GM19467 (cell line): ENCODE results near the gene CNTNAP2.

ENCODE experiments used
- ATAC-seq: cut with Tn5 transposase; IDR thresholded peaks from one replicate; pipeline ENCODE4 v1.9.1; 2021; ENCODE audit warnings: mild to moderate bottlenecking, moderate library complexity; ENCODE audit not compliant: unreplicated experiment

The CNTNAP2 gene

DNA sequence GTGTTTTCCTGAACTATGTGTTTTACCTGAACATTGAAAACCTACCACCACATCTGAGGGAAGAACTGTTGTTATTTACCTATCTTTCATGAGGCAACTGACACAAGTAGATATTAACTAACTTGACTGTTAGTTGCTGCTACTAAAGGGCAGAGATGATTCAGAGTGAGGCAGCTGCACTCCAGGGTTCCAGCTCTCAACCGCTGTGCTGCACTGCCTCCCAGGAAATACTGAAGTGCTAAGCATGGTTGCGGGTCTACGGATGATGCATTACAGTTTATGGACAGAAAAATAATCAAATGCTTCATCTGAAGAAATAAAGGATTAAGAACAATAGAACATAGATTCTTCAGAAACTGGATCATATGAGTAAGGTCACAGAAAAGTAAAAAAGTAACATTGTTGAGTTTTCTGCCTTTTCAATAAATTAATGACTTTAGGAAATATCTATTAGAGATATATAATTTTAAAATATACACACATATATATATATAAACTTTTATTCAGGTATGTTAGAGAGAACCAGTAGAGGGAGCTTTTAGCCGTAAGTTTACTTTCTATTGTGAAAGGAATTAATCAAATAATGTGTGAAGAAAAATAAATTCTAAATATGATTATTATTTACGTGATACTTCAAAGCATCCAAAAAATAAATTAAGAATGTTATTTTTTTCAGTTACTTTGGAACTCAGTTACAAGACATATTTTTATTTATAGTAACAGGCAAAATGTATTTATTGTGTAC, 620.0 kb downstream of the CNTNAP2 start:
- no peak for ATAC-seq

DNA sequence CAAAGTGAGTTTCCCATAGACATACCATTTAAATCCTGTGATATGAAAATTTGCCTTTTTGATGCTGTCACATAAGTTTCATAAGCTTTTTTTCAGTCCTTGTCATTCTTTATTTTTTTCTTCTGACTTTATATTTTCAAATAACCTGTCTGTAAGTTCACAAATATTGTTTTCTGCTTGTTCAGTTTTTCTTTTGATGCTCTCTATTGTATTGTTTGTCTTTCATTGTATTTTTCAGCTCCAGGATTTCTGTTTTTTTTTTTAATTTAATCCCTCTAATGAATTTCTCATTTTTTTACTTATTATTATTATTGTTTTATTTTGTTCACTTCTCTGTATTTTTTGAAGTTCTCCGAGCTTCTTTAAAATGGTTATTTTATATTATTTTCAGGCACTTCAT, 623.4 kb downstream of the CNTNAP2 start:
- ATAC-seq: no peak

DNA sequence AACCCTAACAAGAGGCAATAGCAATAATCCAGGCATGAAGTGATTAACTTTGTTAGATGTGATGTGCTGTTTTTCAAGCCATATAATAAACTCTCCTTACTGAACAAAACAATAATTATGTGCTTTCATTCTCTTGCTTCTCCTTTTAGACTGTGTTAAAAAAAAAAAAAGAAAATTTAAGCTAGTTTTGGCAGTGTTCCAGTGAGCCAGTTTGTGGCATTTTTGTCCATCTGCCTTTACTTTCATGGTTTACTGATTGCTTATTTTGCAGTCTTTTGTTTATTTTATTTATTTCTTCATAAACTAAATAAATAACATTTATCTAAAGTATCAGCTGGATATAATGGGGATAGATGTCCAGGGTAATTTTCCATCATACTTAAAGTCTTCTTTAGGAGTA, 625.3 kb downstream of the CNTNAP2 start:
- ATAC-seq: no peak

DNA sequence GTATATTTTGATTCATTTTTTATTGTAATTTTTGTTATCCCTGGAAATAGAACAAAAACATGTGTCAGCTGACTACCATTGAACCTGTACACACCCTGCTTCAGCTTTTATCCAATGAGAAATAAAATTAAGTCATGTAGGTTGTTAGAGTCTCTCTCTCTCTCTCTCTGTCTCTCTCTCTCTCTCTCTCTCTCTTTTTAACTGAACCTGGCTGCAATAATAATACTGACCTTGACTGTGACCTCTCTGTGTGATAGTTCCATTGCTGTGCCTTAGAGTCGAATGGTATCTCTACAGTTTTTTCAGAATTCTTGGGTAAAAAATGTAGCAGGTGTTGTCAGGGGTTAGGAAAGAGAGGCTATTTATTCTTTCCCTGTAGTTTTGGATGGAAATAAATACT, 637.8 kb downstream of the CNTNAP2 start:
- ATAC-seq: no peak

- ATAC-seq: no peak
Observed at GRCh38 chr7:146755585-146755984, 639.0 kb downstream of the CNTNAP2 start.

GRCh38 chr7:146764458-146764857, 647.9 kb downstream of the CNTNAP2 start:
- ATAC-seq: no peak

- no peak for ATAC-seq
Observed at GRCh38 chr7:146768957-146769356, 652.4 kb downstream of the CNTNAP2 start.

DNA sequence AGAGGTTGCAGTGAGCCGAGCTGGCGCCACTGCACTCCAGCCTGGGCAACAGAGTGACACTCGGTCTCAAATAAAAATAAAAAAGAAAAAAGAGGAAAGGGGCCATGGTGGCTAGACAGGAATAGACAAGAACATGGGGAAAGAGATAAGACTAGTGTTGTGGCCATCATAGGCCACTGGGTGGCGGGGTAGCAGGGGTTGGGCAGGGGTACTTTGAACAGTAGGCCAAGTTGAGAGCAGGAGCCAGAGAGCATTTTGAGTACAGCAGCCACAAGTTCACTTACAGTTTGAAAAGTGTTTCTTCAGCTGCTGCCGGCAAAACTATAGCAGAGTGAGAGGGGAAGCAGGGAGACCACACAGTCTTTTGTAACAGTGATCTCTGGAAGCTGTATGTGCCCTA, 656.0 kb downstream of the CNTNAP2 start:
- no peak for ATAC-seq

DNA sequence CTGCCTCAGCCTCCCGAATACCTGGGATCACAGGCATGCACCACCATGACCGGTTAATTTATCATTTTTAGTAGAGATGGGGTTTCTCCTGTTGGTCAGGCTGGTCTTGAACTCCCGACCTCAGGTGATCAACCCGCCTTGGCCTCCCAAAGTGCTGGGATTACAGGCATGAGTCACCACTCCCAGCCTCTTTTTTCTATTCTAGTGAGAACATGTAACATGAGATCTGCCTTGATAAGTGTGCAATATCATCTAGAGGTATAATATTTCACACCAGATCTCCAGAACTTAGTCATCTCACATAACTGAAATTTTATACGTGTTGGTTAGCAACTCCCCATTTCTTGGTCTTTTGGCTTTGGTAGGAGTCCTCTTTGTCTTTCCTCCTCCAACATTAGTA, 656.9 kb downstream of the CNTNAP2 start:
- ATAC-seq: no peak

DNA sequence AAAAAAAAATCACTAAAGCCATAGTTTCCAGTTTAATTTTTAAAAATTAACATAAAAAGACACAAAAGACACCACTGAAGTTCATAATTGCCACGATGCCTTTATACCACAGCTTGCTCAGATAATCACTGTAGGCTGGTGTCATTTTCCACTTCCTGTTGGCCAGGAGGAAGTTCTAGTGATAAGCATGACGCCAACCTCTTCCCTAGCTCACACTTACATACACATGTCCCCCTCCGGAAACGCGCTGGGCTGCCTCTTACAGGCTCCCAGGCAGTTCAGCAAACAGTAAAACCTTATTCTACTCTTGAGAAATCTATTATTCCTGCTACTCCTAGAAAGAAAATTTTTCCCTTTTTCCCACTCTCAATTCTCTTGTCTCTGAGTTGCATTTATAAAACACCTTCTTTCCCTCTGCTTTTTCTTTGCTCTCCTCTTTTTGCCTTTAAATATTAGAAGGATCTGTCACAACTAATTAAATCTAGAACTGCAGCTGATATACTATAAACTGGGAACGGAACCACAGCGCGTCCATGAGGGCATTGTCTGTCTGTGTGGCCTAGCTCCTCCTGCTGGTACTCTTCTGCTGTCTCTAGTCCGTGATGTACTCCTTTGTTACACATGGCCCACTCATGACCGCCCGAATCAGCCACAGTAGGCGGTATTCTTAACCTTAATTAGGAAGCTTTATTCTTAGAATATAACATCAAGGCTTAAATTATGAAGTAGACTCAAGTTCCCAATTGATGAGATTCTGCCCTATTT, 664.9 kb downstream of the CNTNAP2 start:
- ATAC-seq: no peak

DNA sequence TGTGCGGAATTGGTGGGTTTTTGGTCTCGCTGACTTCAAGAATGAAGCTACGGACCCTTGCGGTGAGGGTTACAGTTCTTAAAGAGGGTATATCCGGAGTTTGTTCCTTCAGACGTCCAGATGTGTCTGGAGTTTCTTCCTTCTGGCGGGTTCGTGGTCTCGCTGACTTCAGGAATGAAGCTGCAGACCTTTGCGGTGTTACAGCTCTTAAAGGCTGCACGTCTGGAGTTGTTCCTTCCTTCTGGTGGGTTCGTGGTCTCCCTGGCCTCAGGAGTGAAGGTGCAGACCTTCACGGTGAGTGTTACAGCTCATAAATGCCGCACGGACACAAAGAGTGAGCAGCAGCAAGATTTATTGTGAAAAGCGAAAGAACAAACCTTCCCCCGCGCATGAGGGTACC, 670.7 kb downstream of the CNTNAP2 start:
- no peak for ATAC-seq

DNA sequence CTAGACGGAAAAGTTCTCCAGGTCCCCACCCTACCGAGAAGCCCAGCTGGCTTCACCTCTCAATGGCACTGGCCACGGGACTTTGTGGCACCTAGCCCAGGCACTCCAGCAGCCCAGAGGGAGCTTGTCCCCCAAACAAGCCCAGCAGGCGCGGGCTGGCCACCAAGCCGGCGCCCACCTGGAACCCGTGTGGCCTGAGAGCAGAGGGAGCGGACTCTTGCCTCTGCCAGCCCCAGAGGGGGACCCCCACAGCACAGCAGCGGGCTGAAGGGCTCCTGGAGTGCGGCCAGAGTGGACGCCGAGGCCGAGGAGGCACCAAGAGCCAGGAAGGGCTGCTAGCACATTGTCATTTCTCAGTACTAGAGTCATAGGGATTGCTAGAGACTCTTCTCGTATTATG, 671.4 kb downstream of the CNTNAP2 start:
- no peak for ATAC-seq

GRCh38 chr7:146791344-146792285, 675.0 kb downstream of the CNTNAP2 start:
- ATAC-seq: no peak

- no peak for ATAC-seq
Observed at GRCh38 chr7:146804620-146805019, 688.0 kb downstream of the CNTNAP2 start.

DNA sequence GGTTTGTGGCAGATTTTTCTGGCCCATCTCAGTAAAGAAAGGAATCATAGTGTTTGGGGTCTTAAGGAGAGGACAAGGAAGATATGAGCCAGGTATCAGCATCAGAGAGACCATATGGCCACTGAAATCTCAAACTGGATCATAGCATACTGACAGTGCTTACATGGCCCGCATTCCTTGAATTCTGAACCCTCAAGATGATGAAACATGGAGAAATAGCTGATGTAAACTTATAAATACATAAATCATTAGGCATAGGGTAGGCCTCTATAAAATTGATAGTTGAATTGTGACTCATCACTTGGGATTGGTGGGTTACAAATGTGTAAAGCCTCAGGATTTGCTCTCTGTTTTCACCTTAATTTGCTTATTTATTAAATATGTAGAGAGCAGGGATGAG, 688.5 kb downstream of the CNTNAP2 start:
- no peak for ATAC-seq

DNA sequence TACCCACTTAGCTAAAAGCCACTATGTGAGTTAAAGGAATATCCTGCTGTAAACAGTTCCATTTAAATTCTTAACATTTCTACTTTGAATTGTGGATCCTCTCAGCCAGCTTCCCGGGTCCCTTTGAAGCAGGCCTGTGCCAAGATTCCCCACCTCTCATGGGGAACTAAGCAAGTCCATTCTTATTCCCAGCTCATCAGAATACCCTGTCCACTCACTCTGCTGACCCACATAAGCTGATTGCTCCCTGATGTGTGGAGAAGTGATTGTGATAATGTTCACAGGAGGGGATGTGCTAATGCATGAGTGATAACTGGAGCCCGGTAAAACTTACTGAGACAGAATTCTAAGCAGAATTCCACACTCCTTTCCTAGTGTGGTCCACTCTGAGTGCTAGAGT, 709.7 kb downstream of the CNTNAP2 start:
- no peak for ATAC-seq

GRCh38 chr7:146830686-146831085, 714.1 kb downstream of the CNTNAP2 start:
- no peak for ATAC-seq

GRCh38 chr7:146831875-146832274, 715.3 kb downstream of the CNTNAP2 start:
- ATAC-seq: no peak

- ATAC-seq: no peak
Observed at GRCh38 chr7:146844405-146844804, 727.8 kb downstream of the CNTNAP2 start.

GRCh38 chr7:146858690-146859089, 742.1 kb downstream of the CNTNAP2 start:
- ATAC-seq: no peak

GRCh38 chr7:146861701-146862100, 745.1 kb downstream of the CNTNAP2 start:
- ATAC-seq: no peak
